ENCODE data around the gene WDR33. TPM values are rescaled to one million over a fixed set of nuclear protein-coding genes. Genes with fewer than 3 reads are reported as not detected.
A peak's percentile ranks its signal among the peaks of the same experiment; 100 is the strongest.

WDR33 gene
- total RNA-seq, 4 donors from 2014 or later: 42.3 to 46.5 (median 45.1) TPM

DNA sequence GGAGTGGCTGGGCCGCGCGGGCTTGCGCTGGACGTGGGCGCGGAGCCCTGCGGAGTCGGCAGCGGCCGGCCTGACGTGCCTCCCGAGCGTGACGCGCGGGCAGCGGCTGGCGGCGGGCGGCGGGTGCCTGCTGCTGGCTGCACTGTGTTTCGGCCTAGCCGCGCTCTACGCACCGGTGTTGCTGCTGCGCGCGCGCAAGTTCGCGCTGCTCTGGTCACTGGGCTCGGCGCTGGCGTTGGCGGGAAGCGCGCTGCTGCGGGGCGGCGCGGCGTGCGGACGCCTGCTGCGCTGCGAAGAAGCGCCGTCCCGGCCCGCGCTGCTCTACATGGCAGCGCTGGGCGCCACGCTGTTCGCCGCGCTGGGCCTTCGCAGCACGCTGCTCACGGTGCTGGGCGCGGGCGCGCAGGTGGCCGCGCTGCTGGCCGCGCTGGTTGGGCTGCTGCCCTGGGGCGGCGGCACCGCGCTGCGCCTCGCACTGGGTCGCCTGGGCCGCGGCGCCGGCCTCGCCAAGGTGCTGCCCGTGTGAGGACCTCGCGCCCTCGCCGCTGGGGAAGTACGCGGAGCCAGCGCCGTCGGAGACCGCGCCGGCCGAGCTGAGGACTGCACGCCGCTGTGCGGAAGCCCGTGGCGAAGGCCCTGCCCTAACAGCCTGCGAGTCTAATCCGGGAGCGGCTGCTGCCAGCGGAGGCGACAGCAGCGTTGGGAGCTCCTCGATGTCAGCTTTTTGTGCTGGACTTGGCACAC lies 109.1 kb downstream of the WDR33 start:
- Histone ChIP-seq H3K36me3 (peaks cover 0 to 24% (median 0%) of the 10 kb centered on the region in 3 donors), H3K27me3 (no peaks in the 10 kb centered on the region), H3K9me3 (no peaks in the 10 kb centered on the region), H3K4me3 (peak overlapping the region; percentile 71 to 92 (median 78)), H3K4me1 (peaks cover 0 to 51% (median 30%) of the 10 kb centered on the region in 4 donors), H3K27ac (peak overlapping the region; percentile 84 to 98 (median 97))
- DNase-seq (ENCODE audit: low spot score in 2 of 2): peak in 1 of 2 donors; percentile 17
- TF ChIP-seq POLR2A (IDR thresholded peaks at IDR 0.05): peak; percentile 1 to 15
- TF ChIP-seq, protein P1, sequence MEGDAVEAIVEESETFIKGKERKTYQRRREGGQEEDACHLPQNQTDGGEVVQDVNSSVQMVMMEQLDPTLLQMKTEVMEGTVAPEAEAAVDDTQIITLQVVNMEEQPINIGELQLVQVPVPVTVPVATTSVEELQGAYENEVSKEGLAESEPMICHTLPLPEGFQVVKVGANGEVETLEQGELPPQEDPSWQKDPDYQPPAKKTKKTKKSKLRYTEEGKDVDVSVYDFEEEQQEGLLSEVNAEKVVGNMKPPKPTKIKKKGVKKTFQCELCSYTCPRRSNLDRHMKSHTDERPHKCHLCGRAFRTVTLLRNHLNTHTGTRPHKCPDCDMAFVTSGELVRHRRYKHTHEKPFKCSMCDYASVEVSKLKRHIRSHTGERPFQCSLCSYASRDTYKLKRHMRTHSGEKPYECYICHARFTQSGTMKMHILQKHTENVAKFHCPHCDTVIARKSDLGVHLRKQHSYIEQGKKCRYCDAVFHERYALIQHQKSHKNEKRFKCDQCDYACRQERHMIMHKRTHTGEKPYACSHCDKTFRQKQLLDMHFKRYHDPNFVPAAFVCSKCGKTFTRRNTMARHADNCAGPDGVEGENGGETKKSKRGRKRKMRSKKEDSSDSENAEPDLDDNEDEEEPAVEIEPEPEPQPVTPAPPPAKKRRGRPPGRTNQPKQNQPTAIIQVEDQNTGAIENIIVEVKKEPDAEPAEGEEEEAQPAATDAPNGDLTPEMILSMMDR (IDR thresholded peaks at IDR 0.05): peak in 3 of 5 experiments; percentile 31 to 66 (median 56)
- peak in 1 of 2 donors; percentile 65 for TF ChIP-seq EP300 (IDR thresholded peaks at IDR 0.05)
- WGBS, 2 donors: 0 to 1% methylated on average over 50 to 76 of the region's 108 CpGs

DNA sequence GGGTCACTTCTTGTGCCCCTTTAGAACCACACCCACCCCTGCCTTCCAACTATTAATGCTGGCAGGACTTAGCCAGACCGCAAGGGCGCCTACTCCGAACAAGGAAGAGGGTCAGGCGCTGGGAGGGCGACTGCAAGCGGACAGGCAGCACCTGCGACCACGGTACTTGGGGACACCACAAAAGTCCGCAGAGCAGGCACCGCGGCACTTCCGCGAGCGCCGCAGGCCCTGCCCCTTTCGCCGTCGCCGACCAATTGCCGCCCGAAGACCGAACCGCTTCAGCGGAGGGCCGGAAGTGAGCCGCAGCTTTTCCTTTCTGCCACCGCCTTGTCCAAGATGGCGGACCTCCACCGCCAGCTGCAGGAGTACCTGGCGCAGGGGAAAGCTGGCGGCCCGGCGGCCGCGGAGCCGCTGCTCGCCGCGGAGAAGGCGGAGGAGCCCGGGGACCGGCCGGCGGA lies 109.7 kb downstream of the WDR33 start, which contains the start of gene SFT2D3:
TSS of gene SFT2D3 (plus strand) at position 305 of the 458 bp plus-strand sequence. CDS start at position 337, 32 bp downstream.
- peak within 1 kb of the TSS; percentile 84 to 98 (median 97) for H3K27ac ChIP-seq
- TF ChIP-seq, protein P1 (IDR thresholded peaks at IDR 0.05): no peak
- TF ChIP-seq POLR2A (IDR thresholded peaks at IDR 0.05) (peak; percentile 68 to 90), EP300 (IDR thresholded peaks at IDR 0.05) (peak in 1 of 2 donors; percentile 87)
- peaks cover 0 to 51% (median 30%) of the 10 kb centered on the region in 4 donors for H3K4me1 ChIP-seq
- H3K36me3 ChIP-seq: peaks cover 0 to 18% (median 0%) of the 10 kb centered on the region in 3 donors
- H3K4me3 ChIP-seq: peak within 1 kb of the TSS; percentile 71 to 92 (median 78)
- no peaks in the 10 kb centered on the region for H3K27me3 ChIP-seq
- no peaks in the 10 kb centered on the region for H3K9me3 ChIP-seq
- DNase-seq (ENCODE audit: low spot score in 2 of 2): peak; percentile 75 to 79
- 0% methylated on average over 5 to 16 of the region's 44 CpGs for WGBS, 2 donors

DNA sequence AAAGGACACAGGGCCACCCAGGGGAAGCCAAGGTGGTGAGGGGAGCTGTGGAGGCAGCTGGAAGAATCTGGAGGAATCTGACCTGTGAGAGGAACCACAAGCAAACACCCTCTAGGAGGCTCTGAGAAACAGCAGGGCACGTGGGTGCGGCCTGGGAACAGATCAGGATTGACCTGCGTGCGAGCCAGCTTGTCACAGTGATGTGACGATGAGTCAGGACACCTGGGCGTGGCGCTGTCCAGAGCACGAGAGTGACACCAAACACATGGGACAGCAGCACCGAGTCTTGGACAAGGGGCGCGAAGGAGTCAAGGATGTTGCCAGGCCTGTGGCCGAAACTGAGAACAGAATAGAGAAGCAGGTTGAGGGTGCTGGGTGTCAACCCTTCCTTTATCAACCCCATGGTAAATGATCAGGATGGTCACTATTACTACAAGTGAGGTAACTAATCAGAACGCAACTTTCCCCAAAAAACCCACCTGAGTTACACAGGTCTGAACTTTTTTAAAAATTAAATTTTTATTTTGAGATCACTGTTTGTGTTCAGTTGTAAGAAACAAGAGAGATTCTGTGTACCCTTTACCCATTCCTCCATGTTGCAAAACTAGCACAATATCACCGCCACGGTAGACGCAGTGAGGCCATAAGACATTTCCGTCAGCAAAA lies 110.3 kb downstream of the WDR33 start:
- WGBS, 2 donors: 52 to 55% methylated on average over 17 of the region's 17 CpGs
- no peaks in the 10 kb centered on the region for H3K9me3 ChIP-seq
- H3K4me1 ChIP-seq: peaks cover 0 to 45% (median 30%) of the 10 kb centered on the region in 4 donors
- peak overlapping the region; percentile 84 to 98 (median 97) for H3K27ac ChIP-seq
- H3K36me3 ChIP-seq: peaks cover 0 to 12% (median 0%) of the 10 kb centered on the region in 3 donors
- no peaks in the 10 kb centered on the region for H3K27me3 ChIP-seq
- peak overlapping the region; percentile 71 to 92 (median 78) for H3K4me3 ChIP-seq
- TF ChIP-seq, protein P1 (IDR thresholded peaks at IDR 0.05): no peak
- no peak for TF ChIP-seq EP300 (IDR thresholded peaks at IDR 0.05)
- no peak for TF ChIP-seq POLR2A (IDR thresholded peaks at IDR 0.05)
- DNase-seq (ENCODE audit: low spot score in 2 of 2): no peak

DNA sequence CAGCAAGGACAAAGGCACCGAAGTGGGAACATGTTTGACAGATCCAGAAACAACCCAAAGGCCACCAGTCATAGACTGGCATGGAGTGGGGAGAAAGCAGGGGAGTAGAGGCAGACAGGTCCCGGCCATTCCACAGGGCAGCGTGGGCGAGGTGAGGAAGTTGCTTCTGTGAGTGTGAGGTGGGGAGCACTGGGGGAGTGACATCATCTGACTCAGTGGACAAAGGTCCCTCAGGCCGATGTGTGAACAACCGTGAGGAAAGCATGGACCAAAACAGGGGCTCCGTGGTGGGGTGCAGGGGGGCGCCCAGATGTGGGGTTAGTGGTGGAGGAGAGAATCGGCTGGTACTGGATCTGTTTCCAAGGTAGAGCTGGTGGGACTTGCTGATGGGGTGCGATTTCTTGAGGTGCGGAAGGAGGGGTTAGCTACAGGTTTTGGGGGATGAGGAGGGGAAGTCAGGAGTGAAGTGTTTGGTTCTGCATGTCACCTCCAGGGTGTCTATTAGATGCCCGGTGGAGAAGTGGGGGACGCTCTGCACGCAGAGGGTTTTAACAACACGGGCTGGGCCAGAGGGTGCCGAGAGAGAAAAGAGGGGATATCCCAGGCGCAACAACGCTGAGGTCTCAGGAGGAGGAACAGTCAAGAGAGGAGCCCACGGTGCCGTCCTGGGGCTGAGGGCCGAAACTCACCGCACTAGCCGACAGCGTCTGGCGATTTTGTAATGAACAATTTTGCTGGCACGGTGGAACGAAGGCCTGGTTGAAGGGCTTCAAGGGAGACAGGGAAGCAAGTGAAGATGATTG lies 112.2 kb downstream of the WDR33 start:
- H3K4me1 ChIP-seq: peaks cover 0 to 31% (median 20%) of the 10 kb centered on the region in 4 donors
- WGBS, 2 donors: 93% methylated on average over 27 of the region's 27 CpGs
- peaks cover 0 to 5% (median 0%) of the 10 kb centered on the region in 3 donors for H3K36me3 ChIP-seq
- H3K27me3 ChIP-seq: no peaks in the 10 kb centered on the region
- no peak overlapping the region for H3K27ac ChIP-seq
- H3K9me3 ChIP-seq: no peaks in the 10 kb centered on the region
- no peak for DNase-seq (ENCODE audit: low spot score in 2 of 2)
- TF ChIP-seq POLR2A (IDR thresholded peaks at IDR 0.05) (no peak), EP300 (IDR thresholded peaks at IDR 0.05) (no peak)
- TF ChIP-seq, protein P1 (IDR thresholded peaks at IDR 0.05): no peak
- no peak overlapping the region for H3K4me3 ChIP-seq

Data from tibial nerve (tissue), 4 donors.